ENCODE results near the gene CIDEC. TPM values are rescaled to one million over a fixed set of nuclear protein-coding genes. Genes with fewer than 3 reads are reported as not detected.

Gene CIDEC
- total RNA-seq, 2 experiments from 2014 or later, result not detected

- Mint-ChIP-seq H3K4me1 (ENCODE audit: low read depth) (no peaks in the 10 kb centered on the region), H3K9me3 (no peaks in the 10 kb centered on the region), H3K27me3 (no peaks in the 10 kb centered on the region), H3K4me3 (no peak overlapping the region), H3K36me3 (ENCODE audit: low read depth) (no peaks in the 10 kb centered on the region), H3K27ac (no peak overlapping the region)
- POLR2A ChIA-PET, result no interaction called here
- DNase-seq (no peak), ATAC-seq (ENCODE audit: poor library complexity) (no peak)
- Histone ChIP-seq H3K4me3 (ENCODE audit: low read length) (no peak overlapping the region), H3K4me1 (ENCODE audit: insufficient read depth, low read length) (no peaks in the 10 kb centered on the region), H3K9me3 (ENCODE audit: control insufficient read depth in 1 of 2, insufficient read depth in 1 of 2, low read length in 2 of 2) (no peaks in the 10 kb centered on the region), H3K36me3 (ENCODE audit: insufficient read depth, low read length) (peaks cover 9% of the 10 kb centered on the region), H3K27me3 (ENCODE audit: control insufficient read depth in 1 of 2, insufficient read depth in 2 of 2, low read length in 2 of 2) (no peaks in the 10 kb centered on the region), H3K27ac (ENCODE audit: low read depth in 1 of 2, low read length in 2 of 2) (no peak overlapping the region)
- CTCF ChIA-PET, result no interaction called here
- TF ChIP-seq, protein P1, sequence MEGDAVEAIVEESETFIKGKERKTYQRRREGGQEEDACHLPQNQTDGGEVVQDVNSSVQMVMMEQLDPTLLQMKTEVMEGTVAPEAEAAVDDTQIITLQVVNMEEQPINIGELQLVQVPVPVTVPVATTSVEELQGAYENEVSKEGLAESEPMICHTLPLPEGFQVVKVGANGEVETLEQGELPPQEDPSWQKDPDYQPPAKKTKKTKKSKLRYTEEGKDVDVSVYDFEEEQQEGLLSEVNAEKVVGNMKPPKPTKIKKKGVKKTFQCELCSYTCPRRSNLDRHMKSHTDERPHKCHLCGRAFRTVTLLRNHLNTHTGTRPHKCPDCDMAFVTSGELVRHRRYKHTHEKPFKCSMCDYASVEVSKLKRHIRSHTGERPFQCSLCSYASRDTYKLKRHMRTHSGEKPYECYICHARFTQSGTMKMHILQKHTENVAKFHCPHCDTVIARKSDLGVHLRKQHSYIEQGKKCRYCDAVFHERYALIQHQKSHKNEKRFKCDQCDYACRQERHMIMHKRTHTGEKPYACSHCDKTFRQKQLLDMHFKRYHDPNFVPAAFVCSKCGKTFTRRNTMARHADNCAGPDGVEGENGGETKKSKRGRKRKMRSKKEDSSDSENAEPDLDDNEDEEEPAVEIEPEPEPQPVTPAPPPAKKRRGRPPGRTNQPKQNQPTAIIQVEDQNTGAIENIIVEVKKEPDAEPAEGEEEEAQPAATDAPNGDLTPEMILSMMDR (IDR thresholded peaks at IDR 0.05), result no peak
- intact Hi-C loops (cut with DNase I, micrococcal nuclease), result no loop called here
Observed at GRCh38 chr3:9817436-9817835, 62.6 kb downstream of the CIDEC start.

Other genes starting within 250 kb of the CIDEC start
- gene MTMR14, start 230.7 kb downstream of the CIDEC start, total RNA-seq, result 10 to 100 TPM; 80.2 to 82.0 TPM
- under 1 TPM; 0.33 to 0.45 TPM for gene CPNE9, start 176.4 kb downstream of the CIDEC start, total RNA-seq
- 10 to 100 TPM; 23.7 to 25.6 TPM for gene BRPF1, start 148.5 kb downstream of the CIDEC start, total RNA-seq
- 1 to 10 TPM; 7.1 to 8.9 TPM for gene OGG1, start 130.3 kb downstream of the CIDEC start, total RNA-seq
- 1 to 10 TPM in 1 of 2 experiments, under 1 TPM in 1; 0.74 to 1.1 TPM for gene CAMK1, start 110.3 kb downstream of the CIDEC start, total RNA-seq
- 10 to 100 TPM; 14.7 to 16.5 TPM for gene TADA3, start 87.8 kb downstream of the CIDEC start, total RNA-seq
- 10 to 100 TPM; 88.7 to 91.3 TPM for gene ARPC4, start 87.2 kb downstream of the CIDEC start, total RNA-seq
- 10 to 100 TPM; 50.5 to 58.6 TPM for gene TTLL3, start 70.0 kb downstream of the CIDEC start, total RNA-seq
- gene RPUSD3, start 36.2 kb downstream of the CIDEC start, total RNA-seq, result 1 to 10 TPM; 7.9 to 8.1 TPM
- 10 to 100 TPM; 14.4 to 15.1 TPM for gene JAGN1, start 10.4 kb upstream of the CIDEC start, total RNA-seq
- 1 to 10 TPM; 1.4 to 1.6 TPM for gene IL17RE, start 22.6 kb upstream of the CIDEC start, total RNA-seq
- under 1 TPM; 0.42 to 0.88 TPM for gene IL17RC, start 36.8 kb upstream of the CIDEC start, total RNA-seq
- gene CRELD1, start 53.6 kb upstream of the CIDEC start, total RNA-seq, result 10 to 100 TPM; 10.7 to 12.4 TPM
- 1 to 10 TPM; 6.3 to 8.3 TPM for gene PRRT3, start 72.2 kb upstream of the CIDEC start, total RNA-seq
- gene EMC3, start 106.6 kb upstream of the CIDEC start, total RNA-seq, result 10 to 100 TPM; 41.0 to 42.3 TPM
- gene FANCD2, start 146.2 kb upstream of the CIDEC start, total RNA-seq, result 10 to 100 TPM; 13.8 to 16.8 TPM
- not detected for gene FANCD2OS, start 228.0 kb upstream of the CIDEC start, total RNA-seq
- gene BRK1, start 235.4 kb upstream of the CIDEC start, total RNA-seq, result 10 to 100 TPM; 33.1 to 33.8 TPM

Measured in CD4-positive, alpha-beta T cell (primary cell).